ENCODE measurements around the gene IKZF3. TPM values are rescaled to one million over a fixed set of nuclear protein-coding genes. Genes with fewer than 3 reads are reported as not detected.

The IKZF3 gene
- total RNA-seq, 1 experiment from 2014 or later: 0.22 TPM

DNA sequence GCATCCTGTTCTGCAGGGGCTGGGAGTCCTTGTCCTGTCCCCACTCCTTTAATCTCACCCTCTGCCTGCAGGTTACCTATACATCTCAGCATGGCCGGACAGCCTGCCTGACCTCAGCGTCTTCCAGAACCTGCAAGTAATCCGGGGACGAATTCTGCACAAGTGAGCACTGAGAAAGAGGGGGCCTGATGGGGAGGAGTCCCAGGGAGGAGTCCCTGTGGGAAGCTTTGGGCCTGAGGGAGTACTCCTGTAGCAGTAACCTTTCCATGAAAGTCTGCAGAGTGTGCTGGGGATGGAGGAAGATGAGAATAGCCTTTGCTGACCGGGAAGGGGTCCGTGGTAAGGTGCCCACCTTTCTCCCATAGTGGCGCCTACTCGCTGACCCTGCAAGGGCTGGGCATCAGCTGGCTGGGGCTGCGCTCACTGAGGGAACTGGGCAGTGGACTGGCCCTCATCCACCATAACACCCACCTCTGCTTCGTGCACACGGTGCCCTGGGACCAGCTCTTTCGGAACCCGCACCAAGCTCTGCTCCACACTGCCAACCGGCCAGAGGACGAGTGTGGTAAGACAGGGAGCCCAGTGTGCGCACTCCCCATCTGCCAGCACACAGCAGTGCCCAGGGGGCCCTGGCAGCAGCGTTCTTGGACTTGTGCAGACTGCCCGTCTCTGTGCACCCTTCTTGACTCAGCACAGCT is 148.6 kb downstream of the IKZF3 start:
- TF ChIP-seq, protein P1, sequence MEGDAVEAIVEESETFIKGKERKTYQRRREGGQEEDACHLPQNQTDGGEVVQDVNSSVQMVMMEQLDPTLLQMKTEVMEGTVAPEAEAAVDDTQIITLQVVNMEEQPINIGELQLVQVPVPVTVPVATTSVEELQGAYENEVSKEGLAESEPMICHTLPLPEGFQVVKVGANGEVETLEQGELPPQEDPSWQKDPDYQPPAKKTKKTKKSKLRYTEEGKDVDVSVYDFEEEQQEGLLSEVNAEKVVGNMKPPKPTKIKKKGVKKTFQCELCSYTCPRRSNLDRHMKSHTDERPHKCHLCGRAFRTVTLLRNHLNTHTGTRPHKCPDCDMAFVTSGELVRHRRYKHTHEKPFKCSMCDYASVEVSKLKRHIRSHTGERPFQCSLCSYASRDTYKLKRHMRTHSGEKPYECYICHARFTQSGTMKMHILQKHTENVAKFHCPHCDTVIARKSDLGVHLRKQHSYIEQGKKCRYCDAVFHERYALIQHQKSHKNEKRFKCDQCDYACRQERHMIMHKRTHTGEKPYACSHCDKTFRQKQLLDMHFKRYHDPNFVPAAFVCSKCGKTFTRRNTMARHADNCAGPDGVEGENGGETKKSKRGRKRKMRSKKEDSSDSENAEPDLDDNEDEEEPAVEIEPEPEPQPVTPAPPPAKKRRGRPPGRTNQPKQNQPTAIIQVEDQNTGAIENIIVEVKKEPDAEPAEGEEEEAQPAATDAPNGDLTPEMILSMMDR (conservative IDR thresholded peaks at IDR 0.05): no peak
- peak overlapping the region; percentile 53 to 79 (median 55); a peak in 4 of 7 replicates for H3K27ac Mint-ChIP-seq
- H3K9ac ChIP-seq (ENCODE audit: extremely low read depth, insufficient read length, low read length): no peak overlapping the region
- H3K79me1 ChIP-seq (ENCODE audit: insufficient read depth, low read depth, low read length, poor library complexity, severe bottlenecking): no peaks in the 10 kb centered on the region
- H3K27ac ChIP-seq (ENCODE audit: insufficient read length, low read depth, low read length): no peak overlapping the region
- no peak overlapping the region for H2BK12ac ChIP-seq (ENCODE audit: insufficient read length, low read depth, low read length)
- WGBS (ENCODE audit: extremely low coverage, insufficient read length, low lambda C conversion rate): no CpG with 5 or more reads among the region's 18 CpGs
- H3K18ac ChIP-seq (ENCODE audit: insufficient read length, low read depth, low read length): no peak overlapping the region
- no peaks in the 10 kb centered on the region for H3K79me2 ChIP-seq (ENCODE audit: insufficient read depth, low read length)
- no peaks in the 10 kb centered on the region for H3K4me1 Mint-ChIP-seq
- H3K9me3 ChIP-seq (ENCODE audit: control insufficient read depth, low read depth, low read length): no peaks in the 10 kb centered on the region
- H3K23me2 ChIP-seq (ENCODE audit: insufficient read length, low read depth, low read length, poor library complexity, severe bottlenecking): no peaks in the 10 kb centered on the region
- H4K5ac ChIP-seq (ENCODE audit: insufficient read length, low read depth, low read length): no peak overlapping the region
- H2BK5ac ChIP-seq (ENCODE audit: insufficient read length, low read length): no peak overlapping the region
- H3K27me3 ChIP-seq (ENCODE audit: insufficient read depth, low read length): no peaks in the 10 kb centered on the region
- H3K9me3 Mint-ChIP-seq: no peaks in the 10 kb centered on the region
- H3K4me2 ChIP-seq (ENCODE audit: insufficient read depth, insufficient read length, low read length): no peak overlapping the region
- no peak overlapping the region for H2BK120ac ChIP-seq (ENCODE audit: low read depth, low read length, poor library complexity, severe bottlenecking)
- peak; percentile 31 for DNase-seq
- no peak overlapping the region for H2BK15ac ChIP-seq (ENCODE audit: low read depth, low read length)
- H4K8ac ChIP-seq (replicated peaks; ENCODE audit: insufficient read length, low read depth, low read length): no peak overlapping the region
- H4K91ac ChIP-seq (ENCODE audit: insufficient read length, low read depth, low read length): no peak overlapping the region
- no peaks in the 10 kb centered on the region for H3K4me1 ChIP-seq (ENCODE audit: insufficient read depth, low read length)
- peaks cover 74 to 93% (median 86%) of the 10 kb centered on the region in 3 experiments; a peak in 6 of 7 replicates for H3K36me3 Mint-ChIP-seq (ENCODE audit: insufficient read depth in 1 of 3, low read depth in 3 of 3)
- no peak overlapping the region for H3T11ph ChIP-seq (ENCODE audit: low read length)
- H3K27me3 Mint-ChIP-seq (ENCODE audit: low read depth): no peaks in the 10 kb centered on the region
- no peak overlapping the region for H2AFZ ChIP-seq (ENCODE audit: low read length)
- H4K20me1 ChIP-seq (ENCODE audit: control insufficient read depth, insufficient read depth, insufficient read length): no peaks in the 10 kb centered on the region
- no peak overlapping the region for H3K56ac ChIP-seq (ENCODE audit: insufficient read length, low read depth, low read length)
- no peak overlapping the region for H2BK20ac ChIP-seq (ENCODE audit: low read depth, low read length, poor library complexity, severe bottlenecking)
- no peak overlapping the region for H3K4me3 Mint-ChIP-seq
- no peak overlapping the region for H3K14ac ChIP-seq (ENCODE audit: insufficient read depth, low read length)
- no peak overlapping the region for H2AK5ac ChIP-seq (ENCODE audit: insufficient read length, low read length)
- no peak overlapping the region for H3K4ac ChIP-seq (ENCODE audit: low read depth, low read length)
- no peak overlapping the region for H3K23ac ChIP-seq (ENCODE audit: insufficient read length, low read depth, low read length)

Data from H9 (cell line).